Type B pancreatic cell (in vitro differentiated cells): ENCODE results near the gene ZNF91. TPM values are rescaled to one million over a fixed set of nuclear protein-coding genes. Genes with fewer than 3 reads are reported as not detected.

ENCODE experiments used
- total RNA-seq: library from RNA; stranded (reverse); gene quantifications from 2 replicates; pipeline ENCODE4 v1.2.1, GENCODE V29; 2021; ENCODE audit warnings: low replicate concordance

ZNF91 gene
- total RNA-seq, 1 donor from 2014 or later: 89.6 TPM

Other genes with a start within 250 kb of the ZNF91 start
- 9.0 and 19.9 TPM in 2 replicates for gene ZNF724, start 145.1 kb downstream of the ZNF91 start, total RNA-seq